Choroid plexus epithelial cell (primary cell): ENCODE data around the gene MED12.
"Not testable (repeated sequence)": the region's sequence is repeated elsewhere in the genome, so short reads cannot be mapped to it uniquely, and the experiment has no call there.

ENCODE experiments used
- DNase-seq: peaks from one replicate; pipeline ENCODE4 v3.0.0-alpha.2; 2010; ENCODE audit warnings: low read depth
- H3K4me3 ChIP-seq: 2 replicates; pipeline ENCODE4 v1.5.1; 2011; ENCODE audit warnings: low read depth, mild to moderate bottlenecking, control low read depth, low read length, moderate library complexity
- CTCF ChIP-seq: conservative IDR thresholded peaks from 2 replicates; pipeline ENCODE4 v1.5.1; 2011; ENCODE audit warnings: low read depth, mild to moderate bottlenecking, control low read depth, inconsistent platforms, low read length, moderate library complexity

The MED12 gene

GRCh38 chrX:71170660-71171059, 52.3 kb downstream of the MED12 start:
- DNase-seq: no peak
- TF ChIP-seq CTCF: no peak
- no peak overlapping the region for H3K4me3 ChIP-seq

- no peak overlapping the region for H3K4me3 ChIP-seq
- TF ChIP-seq CTCF: no peak
- no peak for DNase-seq
These were observed 52.9 kb downstream of the MED12 start for GRCh38 chrX:71171110-71171801.

- no peak for TF ChIP-seq CTCF
These were observed 55.0 kb downstream of the MED12 start for GRCh38 chrX:71173440-71173839.

GRCh38 chrX:71174795-71175194, 56.4 kb downstream of the MED12 start:
- no peak for TF ChIP-seq CTCF
- no peak overlapping the region for H3K4me3 ChIP-seq
- DNase-seq: no peak

More at GRCh38 chrX:71173440-71173839, 55.0 kb downstream of the MED12 start:
- no peak for DNase-seq
- no peak overlapping the region for H3K4me3 ChIP-seq

GRCh38 chrX:71175531-71175930, 57.1 kb downstream of the MED12 start:
- no peak for DNase-seq
- no peak for TF ChIP-seq CTCF
- H3K4me3 ChIP-seq: no peak overlapping the region

GRCh38 chrX:71177327-71177726, 58.9 kb downstream of the MED12 start:
- H3K4me3 ChIP-seq: no peak overlapping the region
- TF ChIP-seq CTCF: no peak
- peak; percentile 9 for DNase-seq

GRCh38 chrX:71178908-71179307, 60.5 kb downstream of the MED12 start:
- TF ChIP-seq CTCF: peak; percentile 73
- no peak overlapping the region for H3K4me3 ChIP-seq
- peak; percentile 80 for DNase-seq

- H3K4me3 ChIP-seq, DNase-seq: not testable (repeated sequence)
These were observed 62.3 kb downstream of the MED12 start for GRCh38 chrX:71180579-71181265.
